GM21737 (cell line): ENCODE results near the gene PARD3.
"Not testable (repeated sequence)": the region's sequence is repeated elsewhere in the genome, so short reads cannot be mapped to it uniquely, and the experiment has no call there.

Experiments used
- ATAC-seq: cut with Tn5 transposase; IDR thresholded peaks from one replicate; pipeline ENCODE4 v1.9.1; 2021; ENCODE audit warnings: mild to moderate bottlenecking, moderate library complexity; ENCODE audit not compliant: unreplicated experiment

Gene PARD3

GRCh38 chr10:34406463-34407323, 408.4 kb downstream of the PARD3 start:
- ATAC-seq = no peak

GRCh38 chr10:34405611-34406462, 409.3 kb downstream of the PARD3 start:
- no peak for ATAC-seq

DNA sequence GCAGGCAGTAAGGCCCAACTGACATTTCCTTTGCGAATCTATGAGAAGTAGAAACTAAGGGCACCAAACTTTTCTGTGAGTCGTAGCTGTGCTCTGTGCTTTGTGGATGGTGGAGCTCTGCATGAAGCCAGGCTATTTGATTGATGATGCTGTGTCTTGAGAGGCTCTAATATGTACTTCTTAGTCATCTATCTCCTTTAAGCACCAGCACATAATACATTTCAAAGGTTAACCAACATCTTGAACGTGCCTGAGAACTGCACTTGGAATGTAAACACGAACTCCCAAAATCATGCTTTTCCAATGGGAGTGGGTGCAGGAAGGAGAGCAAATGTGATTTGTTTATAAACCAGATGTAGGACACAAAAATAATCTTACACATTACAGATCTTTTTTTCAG, 411.6 kb downstream of the PARD3 start:
- no peak for ATAC-seq

DNA sequence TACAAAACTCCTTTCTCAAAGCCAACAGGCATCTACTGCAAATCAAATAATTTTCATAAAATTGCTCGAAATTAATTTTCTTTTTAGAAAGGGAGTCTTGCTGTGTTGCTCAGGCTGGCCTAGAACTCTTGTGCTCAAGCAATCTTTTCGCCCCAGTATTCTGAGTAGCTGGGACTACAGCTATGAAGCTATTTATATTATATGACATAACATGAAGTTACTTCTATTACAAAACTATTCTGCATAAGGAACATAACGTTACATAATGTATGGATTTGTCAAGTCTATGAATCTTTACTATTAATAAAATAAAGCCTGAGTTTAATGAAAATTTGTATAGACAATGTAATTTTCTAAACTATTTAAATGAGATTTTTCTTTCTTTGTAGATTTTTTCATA, 415.0 kb downstream of the PARD3 start:
- ATAC-seq = no peak

DNA sequence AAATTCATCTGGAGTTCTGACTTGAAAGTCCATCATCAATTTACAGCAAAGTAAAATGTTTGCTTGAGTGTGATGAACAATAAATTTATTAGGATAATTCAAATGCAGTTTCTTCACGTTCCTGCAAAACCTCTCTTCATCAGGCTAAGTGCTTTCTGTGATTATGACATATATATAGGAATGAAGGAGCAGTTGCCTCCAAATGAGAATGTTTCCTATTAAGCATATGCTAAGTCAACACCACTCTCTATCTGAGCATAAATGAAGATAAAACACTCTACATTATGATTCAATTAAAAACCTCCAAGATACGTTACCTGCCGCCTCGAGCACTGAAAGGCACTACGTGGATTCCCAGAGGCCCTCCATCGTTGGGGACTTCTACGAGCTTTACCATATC, 416.1 kb downstream of the PARD3 start:
- ATAC-seq = no peak

DNA sequence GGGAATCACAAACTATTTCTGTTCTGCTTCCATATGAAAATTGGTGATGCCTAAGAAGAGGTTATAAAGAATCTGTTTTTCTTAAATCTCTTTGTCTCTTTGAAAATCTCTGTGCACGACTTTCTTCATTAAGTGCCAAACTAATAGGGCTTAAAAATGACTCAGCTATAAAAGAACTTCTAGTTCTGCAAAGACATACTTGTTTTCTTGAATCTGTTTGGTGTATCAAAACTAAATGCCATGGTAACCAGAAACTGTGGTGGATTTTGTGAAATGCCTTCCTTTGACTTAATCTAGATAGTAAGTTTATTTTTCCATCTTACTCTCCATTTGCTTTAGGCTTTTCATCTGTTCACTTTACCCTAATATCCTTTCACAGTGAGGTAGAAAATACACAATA, 417.8 kb downstream of the PARD3 start:
- no peak for ATAC-seq

DNA sequence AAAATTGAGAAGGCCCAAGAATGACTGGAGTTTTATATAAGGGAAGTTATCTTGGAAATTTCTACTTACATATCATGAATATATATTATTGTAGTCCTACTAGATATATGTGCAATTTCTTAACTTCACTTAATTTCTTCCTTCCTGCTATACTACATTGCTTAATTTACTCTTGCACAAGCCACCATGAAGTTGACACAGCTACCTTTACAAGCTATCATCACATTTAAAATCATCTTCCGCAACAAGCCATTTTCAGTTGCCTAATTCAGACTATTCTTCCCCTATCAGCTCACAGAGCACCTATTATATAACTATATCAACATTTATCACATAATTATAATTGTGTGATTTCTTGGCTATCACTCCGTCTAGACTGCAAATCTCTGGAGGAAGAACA, 418.4 kb downstream of the PARD3 start:
- no peak for ATAC-seq

DNA sequence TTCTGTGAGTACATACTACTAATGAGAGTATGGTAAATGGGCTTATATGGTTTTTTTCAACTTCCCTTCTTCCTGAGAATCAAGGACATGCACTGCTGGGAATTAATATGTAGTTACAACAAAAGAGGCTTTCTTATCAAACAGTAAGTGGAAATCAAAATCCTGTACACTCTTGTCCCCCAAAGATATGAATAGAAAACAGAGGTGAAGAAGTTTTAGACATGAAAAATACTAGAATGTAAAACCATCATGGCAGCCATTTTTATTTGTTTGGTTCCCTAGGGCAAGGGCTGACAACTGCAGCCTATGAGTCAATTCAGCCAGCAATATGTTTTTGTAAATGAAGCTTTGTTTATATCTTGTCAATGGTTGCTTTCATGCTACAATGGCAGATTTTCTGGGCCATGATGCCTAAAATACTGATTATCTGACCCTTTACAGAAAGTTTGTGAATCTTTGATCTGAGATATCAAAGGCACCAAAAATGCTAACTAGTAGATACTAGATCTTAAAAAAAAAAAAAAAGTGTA, 422.4 kb downstream of the PARD3 start:
- no peak for ATAC-seq

GRCh38 chr10:34391168-34391567, 423.9 kb downstream of the PARD3 start:
- ATAC-seq = not testable (repeated sequence)

DNA sequence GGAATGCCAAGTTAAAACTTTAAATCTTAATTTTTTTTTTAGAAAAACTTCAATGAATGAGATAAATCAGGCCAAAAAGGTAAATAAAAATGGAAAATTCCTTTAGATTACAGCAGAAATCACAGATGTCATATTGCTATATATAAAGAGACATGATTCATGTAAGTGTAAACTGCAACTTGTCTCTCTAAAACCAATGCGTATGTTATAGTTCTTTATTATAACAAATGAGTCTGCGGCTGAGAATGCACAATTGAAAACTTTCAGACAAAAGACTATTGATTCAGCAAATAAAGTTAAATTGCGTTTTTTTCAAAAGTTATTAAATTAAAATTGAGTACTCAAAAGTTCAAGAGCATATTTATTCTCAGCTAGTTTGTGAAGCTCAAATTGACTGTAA, 425.3 kb downstream of the PARD3 start:
- ATAC-seq = no peak

DNA sequence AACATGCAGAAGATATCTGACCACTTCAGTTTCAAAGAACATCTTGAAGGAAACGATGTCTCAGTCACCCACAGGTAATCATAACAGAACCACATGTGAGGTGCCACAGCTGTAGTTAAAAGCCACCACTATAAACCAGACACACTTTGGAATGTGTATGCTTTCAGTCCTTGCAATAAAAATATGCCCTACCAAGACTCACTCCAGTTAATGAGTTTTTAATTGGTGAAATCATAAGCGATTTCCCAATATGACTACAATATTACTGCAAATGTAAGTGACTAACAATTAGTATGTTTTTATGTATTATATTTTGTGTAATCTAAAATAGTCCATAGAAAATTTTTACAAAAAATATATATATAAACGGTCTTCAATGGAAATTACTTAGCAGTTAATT, 428.2 kb downstream of the PARD3 start:
- no peak for ATAC-seq

DNA sequence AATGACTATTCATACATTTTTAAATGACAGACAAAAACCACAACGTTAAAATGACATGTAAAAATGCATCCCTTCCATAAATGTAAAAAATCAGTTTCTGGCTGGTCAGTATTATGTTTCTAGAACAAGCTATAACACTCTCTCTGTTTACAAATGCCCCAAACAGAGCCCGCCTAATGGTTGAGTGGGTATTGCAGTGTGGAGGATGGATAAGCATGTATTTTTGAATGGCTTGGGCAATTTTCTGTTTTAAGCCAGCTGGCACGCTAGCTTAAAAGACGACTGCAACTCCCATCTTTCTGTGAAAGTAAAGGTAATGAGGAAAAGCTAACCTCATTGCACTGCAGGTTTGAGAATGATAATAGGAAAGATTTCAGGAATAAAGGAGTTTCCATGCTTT, 430.7 kb downstream of the PARD3 start:
- no peak for ATAC-seq

DNA sequence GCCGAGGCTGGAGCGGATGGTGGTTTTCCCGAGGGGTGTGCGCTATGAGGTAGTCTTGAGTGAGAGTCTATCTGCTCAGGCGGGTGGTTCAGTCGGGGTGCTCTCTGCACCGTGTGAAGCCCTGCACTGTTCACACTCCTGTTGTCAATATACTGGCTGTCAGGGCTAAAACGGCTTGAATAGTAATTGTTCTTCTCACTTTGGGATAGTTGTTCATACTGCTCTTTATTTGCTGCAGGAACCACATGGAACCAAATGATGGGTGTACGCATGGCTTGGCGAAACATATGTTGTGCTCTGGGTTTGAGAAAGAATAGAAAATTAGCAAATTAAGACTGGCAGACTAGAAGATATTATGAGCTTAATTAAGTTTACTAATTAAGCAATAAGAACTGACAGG, 432.5 kb downstream of the PARD3 start:
- no peak for ATAC-seq

DNA sequence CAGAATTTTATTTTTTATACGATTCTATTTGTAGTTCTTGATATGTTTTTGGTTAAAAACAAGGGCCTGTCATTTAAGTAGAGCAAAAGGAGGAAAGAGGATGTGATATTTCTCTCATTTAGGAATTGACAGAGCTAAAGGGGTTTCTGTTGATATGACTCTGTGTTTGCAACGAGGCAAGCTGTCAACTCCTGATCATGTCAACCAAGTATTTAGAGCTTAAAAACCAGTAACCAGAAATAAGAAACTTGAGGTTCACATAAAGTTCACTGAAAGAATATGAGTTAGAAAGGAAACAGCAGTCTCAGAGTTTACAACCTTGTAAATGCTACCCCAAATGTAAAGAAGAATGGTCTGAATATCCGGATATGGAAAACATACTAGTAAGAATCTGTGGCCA, 434.2 kb downstream of the PARD3 start:
- ATAC-seq = no peak

GRCh38 chr10:34378297-34378696, 436.8 kb downstream of the PARD3 start:
- no peak for ATAC-seq

DNA sequence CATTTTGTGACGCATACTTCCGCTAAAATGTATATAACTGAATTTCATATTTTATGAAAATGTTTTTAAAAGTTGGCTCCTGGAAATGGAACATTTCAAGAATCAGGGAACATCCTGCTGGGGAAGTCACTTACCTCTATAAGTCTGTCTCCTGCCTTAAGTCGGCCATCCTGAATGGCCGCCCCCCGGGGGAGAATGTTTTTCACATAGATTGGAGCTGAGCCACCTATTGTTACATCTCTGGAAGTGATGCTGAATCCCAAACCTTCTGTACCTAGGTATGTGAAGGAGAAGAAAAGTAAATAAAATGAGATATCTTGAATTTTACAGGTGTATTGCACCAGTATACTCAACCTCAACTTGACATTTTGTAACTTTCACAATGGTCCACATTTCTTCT, 437.3 kb downstream of the PARD3 start:
- ATAC-seq = no peak

GRCh38 chr10:34374356-34375045, 440.6 kb downstream of the PARD3 start:
- ATAC-seq = peak; percentile 24

- ATAC-seq = no peak
Measured at GRCh38 chr10:34373211-34373610, 441.9 kb downstream of the PARD3 start.

GRCh38 chr10:34372509-34372908, 442.6 kb downstream of the PARD3 start:
- ATAC-seq = no peak

- no peak for ATAC-seq
Measured at GRCh38 chr10:34370126-34370525, 445.0 kb downstream of the PARD3 start.

GRCh38 chr10:34369120-34369519, 446.0 kb downstream of the PARD3 start:
- ATAC-seq = no peak
